Fibroblast of villous mesenchyme (primary cell): ENCODE measurements around the gene AKR7A2. TPM values are rescaled to one million over a fixed set of nuclear protein-coding genes. Genes with fewer than 3 reads are reported as not detected.

Experiments
- DNase-seq: peaks from one replicate; pipeline ENCODE4 v3.0.0-alpha.2; 2010; ENCODE audit warnings: low read depth
- H3K4me3 ChIP-seq: 2 replicates; pipeline ENCODE4 v1.5.1; 2011; ENCODE audit warnings: low read depth, mild to moderate bottlenecking, low read length
- total RNA-seq: library from RNA; depleted of rRNA; stranded (reverse); fragments of >200 nt; gene quantifications from 2 replicates; pipeline ENCODE4 v1.2.3, GENCODE V29; 2012
- TF ChIP-seq, protein P1 (sequence below): IDR thresholded peaks from 2 replicates; pipeline ENCODE4 v1.5.1; 2012; ENCODE audit warnings: low read depth, mild to moderate bottlenecking, low read length; ENCODE audit not compliant: insufficient read depth

The AKR7A2 gene
- total RNA-seq: 55.3 and 57.3 TPM in 2 replicates

DNA sequence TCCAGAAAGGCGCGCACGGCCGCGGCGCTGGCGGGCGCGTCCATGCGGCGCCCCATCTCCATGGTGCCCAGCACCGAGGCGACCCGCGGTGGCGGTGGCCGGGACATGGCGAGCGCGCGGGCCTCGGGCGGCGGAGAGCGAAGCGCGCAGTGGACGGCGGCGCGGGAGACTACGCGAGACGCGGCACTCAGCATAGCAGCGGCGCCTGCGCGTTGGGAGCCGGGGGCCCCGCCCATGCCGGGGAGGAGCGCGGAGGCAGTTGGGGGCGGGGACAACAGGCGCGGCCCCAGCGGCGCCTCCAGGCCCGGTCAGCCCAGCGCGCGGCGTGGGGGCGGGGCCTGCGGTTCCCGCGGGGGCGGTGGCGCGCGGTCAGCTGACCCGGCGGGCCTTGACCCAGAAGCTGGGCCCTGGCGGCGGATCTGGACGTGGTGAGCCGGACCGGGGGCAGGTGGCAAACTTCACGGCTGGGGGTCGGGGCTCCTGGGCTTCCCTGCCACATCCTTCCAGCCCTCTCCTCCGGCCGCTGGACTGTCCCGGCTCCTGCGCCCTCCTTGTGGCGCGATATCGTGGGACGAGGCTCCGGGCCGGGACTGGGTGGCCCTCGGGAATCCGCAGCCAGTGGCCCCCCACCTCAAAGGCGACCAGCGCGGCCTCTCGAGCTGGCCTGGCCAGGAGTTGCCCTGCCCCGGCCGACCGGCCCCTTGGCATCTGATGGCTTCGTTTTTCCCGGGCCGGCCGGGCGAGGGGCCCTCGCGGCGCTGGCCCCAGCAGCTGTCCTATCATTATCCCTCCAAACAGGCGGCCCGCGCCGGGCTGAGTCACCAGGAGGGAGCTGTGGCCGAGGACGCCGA, at the start of gene AKR7A2, which contains the start of gene SLC66A1:
Gene AKR7A2, minus strand, starts transcription at position 214 of the 851 bp plus-strand sequence. Its CDS starts 20 bp downstream, at position 194.
Gene SLC66A1, plus strand, starts transcription at position 396 of the 851 bp plus-strand sequence. CDS start 5,352 bp downstream, outside the sequence.
- TF ChIP-seq, protein P1, sequence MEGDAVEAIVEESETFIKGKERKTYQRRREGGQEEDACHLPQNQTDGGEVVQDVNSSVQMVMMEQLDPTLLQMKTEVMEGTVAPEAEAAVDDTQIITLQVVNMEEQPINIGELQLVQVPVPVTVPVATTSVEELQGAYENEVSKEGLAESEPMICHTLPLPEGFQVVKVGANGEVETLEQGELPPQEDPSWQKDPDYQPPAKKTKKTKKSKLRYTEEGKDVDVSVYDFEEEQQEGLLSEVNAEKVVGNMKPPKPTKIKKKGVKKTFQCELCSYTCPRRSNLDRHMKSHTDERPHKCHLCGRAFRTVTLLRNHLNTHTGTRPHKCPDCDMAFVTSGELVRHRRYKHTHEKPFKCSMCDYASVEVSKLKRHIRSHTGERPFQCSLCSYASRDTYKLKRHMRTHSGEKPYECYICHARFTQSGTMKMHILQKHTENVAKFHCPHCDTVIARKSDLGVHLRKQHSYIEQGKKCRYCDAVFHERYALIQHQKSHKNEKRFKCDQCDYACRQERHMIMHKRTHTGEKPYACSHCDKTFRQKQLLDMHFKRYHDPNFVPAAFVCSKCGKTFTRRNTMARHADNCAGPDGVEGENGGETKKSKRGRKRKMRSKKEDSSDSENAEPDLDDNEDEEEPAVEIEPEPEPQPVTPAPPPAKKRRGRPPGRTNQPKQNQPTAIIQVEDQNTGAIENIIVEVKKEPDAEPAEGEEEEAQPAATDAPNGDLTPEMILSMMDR: no peak
- peak; percentile 92 for DNase-seq
- peak within 1 kb of the TSS; percentile 84 for H3K4me3 ChIP-seq

DNA sequence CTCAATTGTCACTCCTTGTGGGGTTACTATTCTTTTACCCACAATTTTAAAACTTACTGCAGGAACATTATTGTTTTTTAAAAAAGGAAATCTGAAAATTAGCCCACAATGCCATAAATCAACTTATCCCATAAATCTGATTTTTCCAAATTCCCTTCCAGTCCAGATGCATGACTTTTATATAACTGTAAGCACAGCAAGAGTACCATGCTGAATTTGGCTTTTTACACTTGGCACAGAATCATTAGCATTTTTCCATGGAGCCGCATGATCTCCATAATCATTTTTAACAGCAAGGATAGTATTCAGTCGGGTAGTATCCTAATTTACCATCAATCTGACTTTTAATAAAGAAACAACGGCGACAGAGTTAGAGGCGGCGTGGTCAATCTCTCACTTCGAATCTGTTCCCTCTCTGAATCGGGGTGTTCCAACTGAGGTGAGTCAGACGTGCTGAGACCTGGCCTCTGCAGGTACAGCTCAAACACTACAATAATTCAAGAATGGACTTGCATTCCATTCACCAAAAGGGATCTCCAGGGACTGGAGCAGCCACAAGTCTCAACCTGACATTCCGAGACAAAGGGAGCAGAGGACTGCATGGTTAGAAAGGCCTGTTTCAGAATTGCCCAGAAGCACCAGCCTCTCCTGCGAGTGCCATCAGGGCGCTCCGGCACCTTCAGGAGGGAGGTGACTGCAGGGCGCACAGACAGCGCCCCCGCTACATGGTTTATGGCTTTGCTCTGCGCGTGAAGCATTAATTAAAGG, 49.1 kb upstream of the AKR7A2 start:
- TF ChIP-seq, protein P1: no peak
- no peak for DNase-seq
- H3K4me3 ChIP-seq: no peak overlapping the region

DNA sequence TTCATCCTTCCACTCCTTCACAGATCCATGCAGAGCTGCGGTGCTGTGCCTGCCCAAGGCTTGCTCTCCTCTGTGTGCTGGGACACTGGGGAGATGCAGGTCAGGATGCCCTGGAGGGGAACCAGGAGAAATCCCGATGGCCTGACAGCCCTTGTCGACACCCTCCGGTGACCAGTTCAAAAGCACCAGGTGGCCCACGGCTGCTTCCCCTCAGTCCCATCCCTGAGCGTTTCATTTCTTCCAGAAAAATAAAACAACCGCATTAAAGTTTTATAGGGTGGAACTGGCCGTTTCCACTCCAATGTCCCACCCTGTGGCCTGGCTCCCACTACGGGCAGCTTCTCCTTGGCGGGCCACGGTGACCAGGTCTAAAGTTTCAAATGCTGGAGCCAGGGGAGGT, 48.5 kb upstream of the AKR7A2 start:
- no peak overlapping the region for H3K4me3 ChIP-seq
- TF ChIP-seq, protein P1: no peak
- no peak for DNase-seq

DNA sequence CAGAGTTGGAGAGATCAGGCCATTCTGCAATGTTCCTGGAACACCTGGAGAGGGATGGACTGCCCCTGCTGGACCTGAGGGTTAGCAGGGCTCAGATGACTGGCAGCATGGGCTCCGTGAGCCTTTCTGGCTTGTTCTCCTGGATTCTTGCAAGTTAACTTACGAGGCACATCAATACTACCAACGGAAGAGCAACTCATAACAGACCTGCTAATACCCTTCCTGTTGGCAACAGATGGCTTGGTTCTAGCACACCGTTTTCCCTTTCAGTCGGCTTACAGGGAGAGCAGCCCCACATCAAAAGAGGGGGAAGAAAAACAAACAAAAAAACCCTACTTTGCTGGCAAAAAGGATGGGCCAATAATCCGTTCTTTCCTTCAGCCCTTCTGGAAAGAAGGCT, 48.1 kb upstream of the AKR7A2 start:
- no peak overlapping the region for H3K4me3 ChIP-seq
- TF ChIP-seq, protein P1: no peak
- DNase-seq: no peak

DNA sequence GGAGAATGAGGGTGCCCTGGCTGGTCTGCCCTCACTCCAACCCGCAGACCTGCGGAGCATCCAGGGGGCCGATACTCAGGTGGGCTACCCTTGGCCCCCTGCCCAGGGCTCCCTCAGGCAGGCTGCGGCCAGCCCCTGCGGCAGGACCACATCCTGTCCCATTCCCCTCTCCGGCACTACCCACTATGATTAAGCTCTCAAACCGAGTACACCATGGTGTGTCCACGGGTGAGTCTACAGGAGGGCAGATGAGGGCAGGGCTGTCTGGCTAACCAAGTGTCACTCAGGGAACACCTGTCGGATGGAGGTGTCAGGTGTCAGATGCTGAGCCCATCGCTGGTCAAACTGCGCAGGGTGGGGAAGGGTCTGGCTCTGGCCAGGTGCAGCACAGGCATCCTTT, 47.4 kb upstream of the AKR7A2 start:
- no peak overlapping the region for H3K4me3 ChIP-seq
- TF ChIP-seq, protein P1: no peak
- DNase-seq: no peak

DNA sequence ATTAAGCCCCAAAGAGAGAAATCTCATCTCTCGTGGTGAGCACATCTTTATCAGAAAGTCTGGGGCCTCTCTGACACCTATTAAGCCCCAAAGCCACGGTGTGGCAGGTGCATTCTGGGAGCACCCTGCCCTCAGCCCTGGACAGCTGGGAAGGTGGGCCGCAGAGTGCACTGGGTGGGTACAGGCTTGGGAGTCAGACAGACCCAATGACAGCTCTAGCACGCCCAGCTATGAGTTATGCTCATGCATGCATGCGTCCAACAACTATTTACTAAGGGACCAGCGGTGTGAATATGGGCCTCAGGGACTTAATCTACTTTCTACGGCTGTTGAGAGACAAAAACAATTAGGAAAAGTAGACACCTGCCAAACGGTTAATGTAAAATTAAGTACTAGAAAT, 46.8 kb upstream of the AKR7A2 start:
- no peak overlapping the region for H3K4me3 ChIP-seq
- TF ChIP-seq, protein P1: no peak
- no peak for DNase-seq
